Thoracic aorta endothelial cell (primary cell): ENCODE measurements around the gene SKOR2. TPM values are rescaled to one million over a fixed set of nuclear protein-coding genes. Genes with fewer than 3 reads are reported as not detected.

Experiments used
- small RNA-seq: library from RNA; depleted of rRNA; stranded (forward); fragments of <200 nt; gene quantifications from one replicate; pipeline ENCODE3, GENCODE V24; 2012
- total RNA-seq: library from RNA; depleted of rRNA; stranded (reverse); fragments of >200 nt; gene quantifications from 2 replicates; pipeline ENCODE4 v1.2.3, GENCODE V29; 2012

The SKOR2 gene, protein sequence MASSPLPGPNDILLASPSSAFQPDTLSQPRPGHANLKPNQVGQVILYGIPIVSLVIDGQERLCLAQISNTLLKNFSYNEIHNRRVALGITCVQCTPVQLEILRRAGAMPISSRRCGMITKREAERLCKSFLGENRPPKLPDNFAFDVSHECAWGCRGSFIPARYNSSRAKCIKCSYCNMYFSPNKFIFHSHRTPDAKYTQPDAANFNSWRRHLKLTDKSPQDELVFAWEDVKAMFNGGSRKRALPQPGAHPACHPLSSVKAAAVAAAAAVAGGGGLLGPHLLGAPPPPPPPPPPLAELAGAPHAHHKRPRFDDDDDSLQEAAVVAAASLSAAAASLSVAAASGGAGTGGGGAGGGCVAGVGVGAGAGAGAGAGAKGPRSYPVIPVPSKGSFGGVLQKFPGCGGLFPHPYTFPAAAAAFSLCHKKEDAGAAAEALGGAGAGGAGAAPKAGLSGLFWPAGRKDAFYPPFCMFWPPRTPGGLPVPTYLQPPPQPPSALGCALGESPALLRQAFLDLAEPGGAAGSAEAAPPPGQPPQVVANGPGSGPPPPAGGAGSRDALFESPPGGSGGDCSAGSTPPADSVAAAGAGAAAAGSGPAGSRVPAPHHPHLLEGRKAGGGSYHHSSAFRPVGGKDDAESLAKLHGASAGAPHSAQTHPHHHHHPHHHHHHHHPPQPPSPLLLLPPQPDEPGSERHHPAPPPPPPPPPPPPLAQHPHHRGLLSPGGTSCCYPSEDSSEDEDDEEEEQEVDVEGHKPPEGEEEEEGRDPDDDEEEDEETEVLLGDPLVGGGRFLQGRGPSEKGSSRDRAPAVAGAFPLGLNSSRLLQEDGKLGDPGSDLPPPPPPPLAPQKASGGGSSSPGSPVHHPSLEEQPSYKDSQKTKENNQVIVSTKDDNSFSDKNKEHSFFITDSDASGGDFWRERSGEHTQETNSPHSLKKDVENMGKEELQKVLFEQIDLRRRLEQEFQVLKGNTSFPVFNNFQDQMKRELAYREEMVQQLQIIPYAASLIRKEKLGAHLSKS
- total RNA-seq: not detected in 2 replicates

DNA sequence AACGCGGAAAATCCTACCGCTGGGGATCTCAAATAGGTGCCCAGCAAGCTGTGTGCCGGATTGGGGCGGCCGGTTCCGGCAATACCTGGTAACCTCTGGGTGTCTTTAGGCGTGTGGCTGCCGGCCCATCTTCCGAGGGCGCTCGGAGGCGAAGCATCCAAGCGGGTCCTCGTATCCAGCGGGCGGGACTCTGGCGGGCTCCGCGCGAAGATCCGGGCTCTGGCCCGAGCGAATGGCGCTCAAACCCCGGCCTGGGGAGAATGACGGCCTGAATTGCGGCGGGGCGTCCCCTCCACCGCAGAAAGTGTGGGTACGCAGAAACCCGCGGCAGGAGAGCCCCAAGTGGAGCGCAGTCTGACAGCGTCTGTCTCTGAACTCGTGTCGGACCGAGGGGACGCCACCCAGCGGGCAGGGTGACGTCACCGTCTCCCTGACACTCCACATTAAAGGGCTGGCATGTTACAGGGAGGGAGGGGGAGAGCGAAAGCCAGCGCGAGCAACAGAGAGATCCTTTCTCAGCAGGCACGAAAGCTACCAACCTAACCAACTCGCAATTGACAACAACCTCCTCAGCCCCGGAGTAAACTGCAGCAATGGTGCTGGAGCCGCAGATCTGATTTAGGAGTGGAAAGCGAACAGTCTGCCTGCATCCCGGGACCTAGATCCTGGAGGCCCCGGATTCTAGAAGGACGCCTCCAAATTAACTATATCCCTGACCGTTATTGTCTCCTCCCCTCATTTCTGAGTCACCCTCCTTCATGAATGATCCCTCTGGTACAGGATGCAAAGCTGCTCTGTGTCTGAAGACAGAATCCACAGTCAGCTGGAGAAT lies at the start of gene SKOR2:
TSS of gene SKOR2 (minus strand) at position 372 of the 832 bp plus-strand sequence. CDS start 2,477 bp downstream, outside the sequence.

DNA sequence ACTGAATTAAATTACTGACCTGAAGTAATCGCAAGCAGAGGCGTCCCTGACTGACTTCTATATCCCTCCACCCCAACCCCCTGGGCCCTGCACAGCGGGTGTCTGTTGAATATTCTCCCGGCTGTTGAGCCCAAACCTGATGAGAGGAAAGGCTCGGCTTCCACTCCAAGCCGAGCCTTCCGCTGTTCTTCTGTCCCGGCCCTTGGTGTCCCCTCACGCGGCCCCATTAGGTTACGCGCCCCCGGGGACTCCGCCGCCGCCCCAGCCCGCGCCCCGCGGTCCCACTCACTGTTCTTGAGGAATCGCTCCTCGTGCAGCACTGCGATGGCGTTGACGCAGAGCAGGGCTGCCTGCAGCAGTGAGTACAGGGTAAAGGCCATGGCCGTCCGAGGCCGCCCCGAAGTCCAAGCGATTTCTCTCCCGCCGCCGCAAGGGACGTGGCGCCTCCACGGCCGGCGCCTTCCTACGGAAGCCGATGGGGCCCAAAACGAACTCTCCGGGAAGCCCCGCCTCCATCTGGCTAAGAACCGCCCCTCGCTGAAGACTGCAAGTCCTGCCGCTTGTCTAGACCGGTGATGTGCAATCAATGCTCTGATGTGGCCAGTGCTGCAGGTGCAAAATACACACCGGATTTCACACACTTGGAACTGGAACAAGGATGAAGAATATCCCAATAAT lies 75.4 kb downstream of the SKOR2 start, which contains the start of gene IER3IP1:
TSS of gene IER3IP1 (minus strand) at position 467 of the 678 bp plus-strand sequence. CDS start at position 380, 87 bp downstream.

Small RNA genes lying within 50 kb of the gene (small RNA-seq; reads per million reads assigned to genes)
- not detected for gene RNU6-1131P

Other genes with a start within 250 kb of the SKOR2 start
- gene ELOA2, start 216.0 kb downstream of the SKOR2 start, total RNA-seq: not detected in 2 replicates
- 12.9 and 16.9 TPM in 2 replicates for gene HDHD2, start 101.2 kb downstream of the SKOR2 start, total RNA-seq
- gene IER3IP1, start 75.3 kb downstream of the SKOR2 start, total RNA-seq: 25.9 and 31.6 TPM in 2 replicates